Fibroblast of the conjunctiva (primary cell): ENCODE data around the gene CNTD1.

ENCODE experiments used
- DNase-seq: peaks from one replicate; pipeline ENCODE4 v3.0.0-alpha.2; 2010; ENCODE audit warnings: low read depth

The CNTD1 gene

GRCh38 chr17:42779304-42779935, 19.2 kb upstream of the CNTD1 start:
- no peak for DNase-seq

GRCh38 chr17:42779936-42780850, 18.5 kb upstream of the CNTD1 start, which contains the start of gene WNK4:
TSS of gene WNK4 (plus strand) at chr17:42780610. CDS start at chr17:42780699, 89 bp downstream.
- DNase-seq, result no peak

- no peak for DNase-seq
These were observed 17.6 kb upstream of the CNTD1 start for GRCh38 chr17:42780851-42781638.

DNA sequence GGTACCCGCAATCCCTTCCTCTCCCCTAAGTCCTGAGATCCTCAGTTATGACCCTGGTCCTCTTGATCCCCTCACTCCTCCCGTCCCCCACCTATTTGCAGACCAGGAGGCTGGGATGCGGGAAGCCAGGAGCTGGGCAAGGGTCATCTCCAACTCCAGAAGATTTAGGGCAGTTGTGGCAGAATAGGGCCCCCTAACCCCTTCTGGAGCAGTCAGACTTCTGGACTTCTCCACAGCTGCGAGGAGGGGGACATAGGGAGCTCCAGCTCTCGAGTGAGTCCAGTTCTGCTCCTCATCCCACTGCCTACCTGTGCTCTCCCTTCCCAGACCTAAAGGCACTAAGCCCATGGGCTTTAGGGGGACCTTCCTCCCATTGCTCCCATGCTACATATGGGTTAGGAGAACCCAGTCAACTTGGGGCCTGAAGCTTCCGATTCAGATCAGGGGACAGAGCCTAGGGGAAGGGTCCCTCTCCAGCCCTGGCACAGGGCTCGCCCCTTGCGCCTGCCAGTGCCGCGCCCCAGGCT, 17.0 kb upstream of the CNTD1 start:
- no peak for DNase-seq

- DNase-seq, result no peak
These were observed 16.2 kb upstream of the CNTD1 start for GRCh38 chr17:42782166-42783061.

DNA sequence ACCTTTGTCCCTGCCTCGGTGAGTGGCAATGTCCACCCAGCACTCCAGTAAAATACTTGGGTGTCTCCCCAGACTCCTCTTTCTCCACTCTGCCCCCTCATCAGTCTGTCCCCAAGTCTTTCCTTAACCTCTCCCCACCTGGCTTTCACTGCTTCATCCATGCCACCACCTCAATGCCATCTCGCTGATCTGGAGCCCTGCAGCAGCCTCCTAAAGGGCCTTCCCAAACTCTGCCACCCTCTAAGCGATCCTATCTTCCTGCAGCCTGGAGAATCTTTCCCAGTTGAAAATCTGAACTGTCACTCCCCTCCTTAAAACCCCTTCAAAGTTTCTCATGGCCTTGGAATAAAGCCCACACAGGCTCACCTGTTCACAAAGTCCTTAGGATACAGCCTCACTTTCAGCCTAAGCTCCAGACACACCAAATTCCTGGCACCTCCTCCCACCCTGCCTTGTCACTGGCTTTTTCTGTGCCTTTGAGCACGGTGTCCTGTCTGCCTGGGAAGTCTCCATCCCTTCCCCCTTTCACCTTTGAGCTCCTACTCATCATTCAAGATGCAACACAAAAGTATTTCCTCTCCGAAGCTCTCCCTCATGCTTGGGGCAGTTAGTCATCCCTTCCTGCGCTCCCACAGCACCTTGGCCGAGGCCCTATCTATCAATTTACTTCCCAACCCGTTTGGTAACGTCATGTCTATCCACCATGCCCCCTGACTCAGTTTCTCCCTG, 15.4 kb upstream of the CNTD1 start:
- DNase-seq, result no peak

- no peak for DNase-seq
These were observed 14.9 kb upstream of the CNTD1 start for GRCh38 chr17:42783791-42784138.

DNA sequence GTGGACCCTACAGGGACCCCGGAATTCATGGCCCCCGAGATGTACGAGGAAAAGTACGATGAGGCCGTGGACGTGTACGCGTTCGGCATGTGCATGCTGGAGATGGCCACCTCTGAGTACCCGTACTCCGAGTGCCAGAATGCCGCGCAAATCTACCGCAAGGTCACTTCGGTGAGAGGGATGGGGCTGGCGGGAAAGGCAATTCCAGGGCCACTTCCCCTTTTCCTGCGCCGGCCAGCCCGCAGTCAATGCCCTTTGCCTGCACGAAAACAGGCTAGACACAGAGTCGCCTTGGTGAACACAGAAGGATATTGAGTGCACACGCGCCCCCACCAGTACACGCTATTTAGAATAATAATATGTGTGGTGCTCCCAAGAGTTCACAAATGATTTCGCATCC, 14.3 kb upstream of the CNTD1 start:
- no peak for DNase-seq

GRCh38 chr17:42784811-42785592, 13.7 kb upstream of the CNTD1 start:
- DNase-seq, result no peak

DNA sequence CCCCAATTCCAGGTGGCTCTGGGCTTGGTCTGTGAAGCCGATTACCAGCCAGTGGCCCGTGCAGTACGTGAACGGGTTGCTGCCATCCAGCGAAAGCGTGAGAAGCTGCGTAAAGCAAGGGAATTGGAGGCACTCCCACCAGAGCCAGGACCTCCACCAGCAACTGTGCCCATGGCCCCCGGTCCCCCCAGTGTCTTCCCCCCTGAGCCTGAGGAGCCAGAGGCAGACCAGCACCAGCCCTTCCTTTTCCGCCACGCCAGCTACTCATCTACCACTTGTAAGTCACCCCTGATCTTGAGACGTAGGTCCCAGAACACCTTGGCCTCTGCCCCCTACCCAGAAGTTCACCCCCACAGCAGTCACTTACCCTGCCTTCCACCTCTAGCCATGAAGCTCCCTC, 11.4 kb upstream of the CNTD1 start:
- DNase-seq, result no peak

- DNase-seq, result no peak
These were observed 6.7 kb upstream of the CNTD1 start for GRCh38 chr17:42791948-42792347.

DNA sequence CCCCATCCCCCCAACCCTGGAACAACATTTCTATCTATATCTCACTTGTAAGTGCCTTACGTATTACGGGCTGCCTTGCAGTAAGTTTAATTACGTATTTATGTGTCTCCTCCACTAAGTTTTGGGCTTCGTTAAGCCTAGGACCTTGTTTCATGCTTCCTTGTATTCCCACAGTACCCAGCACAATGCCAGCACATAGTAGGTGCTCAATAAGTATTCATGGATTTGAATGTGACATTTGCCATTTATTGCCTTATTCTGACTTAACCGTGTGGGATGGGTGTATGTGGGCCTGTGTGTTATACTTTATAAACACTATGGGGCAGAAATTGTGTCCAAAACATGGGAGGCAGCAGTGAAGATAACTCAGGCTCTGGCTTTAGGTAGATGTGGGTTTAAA, 6.1 kb upstream of the CNTD1 start:
- DNase-seq, result no peak

DNA sequence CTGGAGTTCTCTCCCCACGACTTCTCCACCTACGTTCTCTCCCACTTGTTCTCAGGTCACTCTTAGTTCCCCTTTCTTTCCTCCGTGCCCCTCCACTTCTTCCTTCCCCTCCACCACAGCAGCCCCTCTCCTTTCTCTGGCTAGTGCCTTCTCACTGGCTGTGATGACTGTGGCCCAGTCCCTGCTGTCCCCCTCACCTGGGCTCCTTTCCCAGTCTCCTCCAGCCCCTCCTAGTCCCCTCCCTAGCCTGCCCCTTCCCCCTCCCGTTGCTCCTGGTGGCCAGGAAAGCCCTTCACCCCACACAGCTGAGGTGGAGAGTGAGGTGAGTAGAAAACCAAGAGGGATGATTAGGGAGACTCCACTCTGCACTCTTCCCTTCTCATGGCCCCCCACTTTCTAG, 3.6 kb upstream of the CNTD1 start:
- DNase-seq, result no peak

DNA sequence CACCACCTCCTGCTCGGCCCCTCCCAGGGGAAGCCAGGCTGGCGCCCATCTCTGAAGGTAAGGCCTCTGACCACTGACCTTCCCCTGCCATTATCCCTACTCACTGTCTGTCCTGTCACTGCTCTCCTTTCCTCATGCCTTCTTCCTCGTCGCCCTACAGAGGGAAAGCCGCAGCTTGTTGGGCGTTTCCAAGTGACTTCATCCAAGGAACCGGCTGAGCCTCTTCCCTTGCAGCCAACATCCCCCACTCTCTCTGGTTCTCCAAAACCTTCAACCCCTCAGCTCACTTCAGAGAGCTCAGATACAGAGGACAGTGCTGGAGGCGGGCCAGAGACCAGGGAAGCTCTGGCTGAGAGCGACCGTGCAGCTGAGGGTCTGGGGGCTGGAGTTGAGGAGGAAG, 3.2 kb upstream of the CNTD1 start:
- no peak for DNase-seq

- no peak for DNase-seq
These were observed 2.4 kb upstream of the CNTD1 start for GRCh38 chr17:42796066-42796758.

DNA sequence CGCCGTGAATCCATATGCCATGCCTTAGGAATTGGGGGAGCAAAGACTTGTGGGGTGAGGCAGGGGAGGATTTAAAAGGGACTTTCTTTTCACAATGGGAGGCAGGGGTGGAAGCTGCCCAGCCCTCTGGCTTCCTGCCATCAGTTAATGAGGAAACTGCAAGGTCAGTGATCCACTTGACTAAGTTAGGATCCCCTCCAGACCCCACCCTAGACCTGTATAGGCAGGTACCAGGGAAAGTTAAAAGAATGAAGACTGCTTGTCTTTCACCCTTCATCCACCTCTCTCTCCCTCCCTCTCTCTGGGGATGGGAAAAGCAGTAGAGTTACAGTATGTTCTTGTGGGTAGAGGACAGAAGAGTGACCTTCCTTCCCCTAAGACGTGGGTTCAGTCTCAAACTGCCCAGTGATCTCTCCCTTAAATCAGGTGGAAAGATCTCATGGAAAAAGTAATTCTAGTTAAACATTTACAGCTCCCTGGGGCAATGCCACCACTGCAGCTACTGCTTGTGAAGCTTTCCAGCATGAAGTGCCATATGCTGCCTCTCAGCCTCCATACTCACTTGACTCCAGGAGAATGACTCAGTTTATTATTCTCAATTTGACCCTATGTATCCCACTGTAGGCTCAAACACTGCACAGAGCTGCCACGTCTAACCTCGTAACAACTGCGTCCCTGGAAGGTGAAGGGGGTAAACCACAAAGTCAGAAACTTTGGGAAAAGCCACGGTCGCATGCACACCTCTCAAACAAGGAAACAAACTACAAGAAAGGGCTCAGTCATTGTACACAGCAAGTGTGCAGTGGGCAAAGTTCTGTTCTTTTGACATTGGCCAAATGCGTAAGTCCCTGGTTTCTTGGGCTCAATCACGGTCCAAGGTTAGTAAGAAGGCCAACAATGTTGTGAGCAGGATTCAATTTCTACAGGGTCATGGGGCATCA, 1.3 kb upstream of the CNTD1 start:
- DNase-seq, result no peak

GRCh38 chr17:42798011-42798382, 664 bp upstream of the CNTD1 start:
- DNase-seq, result no peak
